Limb (tissue), 2 donors: ENCODE results near the gene NRXN3.

Source experiments
- DNase-seq, 2 donors: peaks; one replicate each; pipeline ENCODE4 v3.0.0-alpha.2; 2016; ENCODE audit errors: extremely low spot score in 2 of 2

The NRXN3 gene

DNA sequence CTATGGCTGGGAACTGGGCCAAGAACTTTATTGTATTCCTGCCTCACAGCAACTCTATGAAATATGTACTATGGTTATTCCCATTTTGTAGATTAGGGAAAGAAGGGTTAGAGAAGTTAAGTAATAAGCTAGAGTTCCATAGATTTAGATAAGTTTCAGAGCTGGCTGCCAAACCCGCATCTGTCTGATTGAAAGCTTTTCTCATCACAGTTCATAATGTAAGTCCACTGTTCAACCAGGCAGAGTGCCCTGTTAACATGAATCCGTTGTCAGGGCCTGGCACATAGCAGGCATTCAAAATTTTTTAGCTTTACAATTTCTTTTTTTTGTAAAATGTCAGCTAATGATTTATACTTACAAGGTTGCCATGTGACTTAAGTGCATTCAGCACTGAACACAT lies 467.3 kb downstream of the NRXN3 start:
- no peak for DNase-seq

DNA sequence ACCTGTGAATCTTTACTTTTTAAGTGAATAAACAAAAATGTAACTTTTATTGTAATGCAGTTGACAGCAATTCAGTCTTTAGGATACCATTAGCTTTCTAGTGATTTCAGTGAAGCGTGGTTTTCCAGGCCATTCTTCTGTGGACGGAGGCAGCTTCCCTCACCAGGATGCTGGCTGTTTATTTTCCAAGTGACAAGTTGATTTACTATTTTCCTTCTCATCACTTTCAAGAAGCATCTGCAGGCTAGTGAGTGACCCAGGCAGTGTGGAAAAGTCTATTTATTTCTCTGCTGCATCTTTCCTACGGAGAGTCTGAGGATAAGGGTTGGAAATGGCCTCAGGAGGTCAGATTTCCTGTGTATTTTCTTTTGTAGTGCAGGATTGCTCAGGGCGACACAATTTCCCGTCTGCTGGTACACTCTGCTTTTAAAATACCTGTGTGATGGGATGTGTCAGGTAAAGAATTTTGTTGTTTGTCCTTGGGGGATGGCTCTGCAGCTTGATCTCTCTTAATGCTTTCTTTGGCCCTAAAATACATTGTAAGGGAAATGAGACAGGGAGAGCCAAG lies 467.8 kb downstream of the NRXN3 start:
- no peak for DNase-seq

DNA sequence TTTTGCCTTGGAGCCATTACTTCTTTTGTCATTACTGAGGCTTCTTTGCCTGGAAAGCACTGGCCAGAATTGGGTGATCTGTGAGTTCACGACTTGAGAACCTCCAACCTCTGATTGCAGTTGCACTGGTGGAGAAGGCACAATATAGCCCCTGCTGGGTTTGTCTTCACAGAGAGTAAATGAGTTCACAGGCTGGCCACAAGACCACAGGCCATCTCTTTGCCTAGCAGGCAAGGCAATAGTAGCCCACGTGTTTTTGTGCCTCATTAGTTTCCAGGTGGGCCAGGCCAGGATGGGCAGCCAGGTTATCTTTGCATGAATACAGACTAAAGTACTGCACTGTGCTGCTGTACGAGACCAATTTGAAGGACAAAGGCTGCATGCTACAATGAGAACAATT lies 468.8 kb downstream of the NRXN3 start:
- DNase-seq = no peak

DNA sequence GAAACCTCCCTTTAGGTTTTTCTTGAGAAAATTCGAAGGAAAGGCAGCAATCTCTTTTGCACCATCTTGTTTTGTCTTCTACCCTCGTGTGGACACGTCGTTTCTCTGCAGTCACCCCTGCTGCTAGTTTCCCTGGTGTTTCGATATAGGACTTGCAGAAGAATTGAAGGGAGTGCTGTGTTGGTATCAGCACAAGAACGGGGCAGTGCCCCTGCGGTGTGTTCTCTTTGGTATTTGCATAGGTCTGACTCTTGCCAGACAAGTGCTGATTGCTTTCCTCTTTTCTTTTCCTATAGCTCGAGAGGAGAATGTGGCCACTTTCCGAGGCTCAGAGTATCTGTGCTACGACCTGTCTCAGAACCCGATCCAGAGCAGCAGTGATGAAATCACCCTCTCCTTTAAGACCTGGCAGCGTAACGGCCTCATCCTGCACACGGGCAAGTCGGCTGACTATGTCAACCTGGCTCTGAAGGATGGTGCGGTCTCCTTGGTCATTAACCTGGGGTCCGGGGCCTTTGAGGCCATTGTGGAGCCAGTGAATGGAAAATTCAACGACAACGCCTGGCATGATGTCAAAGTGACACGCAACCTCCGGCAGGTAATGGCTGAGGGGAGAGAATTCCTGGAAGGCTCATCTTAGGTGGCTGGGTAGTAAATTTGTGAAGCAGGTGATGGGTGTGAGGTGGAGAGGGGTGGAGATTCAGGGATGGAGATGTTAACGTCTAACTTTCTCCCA lies 474.8 kb downstream of the NRXN3 start:
- no peak for DNase-seq

DNA sequence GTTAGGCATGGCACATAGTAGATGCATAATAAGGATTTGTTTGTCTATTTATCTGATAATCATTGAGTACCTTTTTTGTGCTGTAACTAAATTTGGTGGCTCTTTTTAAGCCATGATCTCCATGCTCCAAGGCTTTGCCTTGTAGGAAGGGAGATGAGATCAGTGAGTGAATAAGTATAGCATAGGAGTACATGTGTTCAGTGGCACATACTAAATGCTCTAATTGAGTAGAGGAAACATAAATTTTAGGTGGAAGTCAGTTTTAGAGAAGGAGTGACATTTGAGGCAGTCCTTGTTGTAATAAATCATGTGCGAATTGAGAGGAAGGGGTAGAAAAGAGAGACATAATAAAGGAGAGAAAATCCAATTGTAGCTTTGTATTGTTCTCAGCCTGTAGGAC lies 482.6 kb downstream of the NRXN3 start:
- no peak for DNase-seq

DNA sequence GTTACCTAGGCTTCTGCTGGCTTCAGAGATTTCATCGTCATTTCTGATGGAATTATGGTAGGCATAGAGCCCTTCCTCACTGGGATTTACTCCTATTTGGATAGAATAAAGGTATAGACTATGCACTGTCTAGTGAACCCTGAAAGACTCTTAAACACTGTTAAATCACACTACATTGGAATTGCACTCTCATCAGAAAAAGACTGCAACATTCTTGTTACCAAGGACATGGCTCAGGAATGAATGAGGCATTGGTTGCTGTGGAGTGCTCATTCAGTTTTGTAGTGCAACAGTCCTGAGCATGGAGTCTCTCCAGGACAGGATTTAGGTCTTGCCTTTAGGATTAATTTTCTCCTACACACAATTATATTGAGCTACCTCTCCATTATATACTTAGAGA lies 483.0 kb downstream of the NRXN3 start:
- no peak for DNase-seq

DNA sequence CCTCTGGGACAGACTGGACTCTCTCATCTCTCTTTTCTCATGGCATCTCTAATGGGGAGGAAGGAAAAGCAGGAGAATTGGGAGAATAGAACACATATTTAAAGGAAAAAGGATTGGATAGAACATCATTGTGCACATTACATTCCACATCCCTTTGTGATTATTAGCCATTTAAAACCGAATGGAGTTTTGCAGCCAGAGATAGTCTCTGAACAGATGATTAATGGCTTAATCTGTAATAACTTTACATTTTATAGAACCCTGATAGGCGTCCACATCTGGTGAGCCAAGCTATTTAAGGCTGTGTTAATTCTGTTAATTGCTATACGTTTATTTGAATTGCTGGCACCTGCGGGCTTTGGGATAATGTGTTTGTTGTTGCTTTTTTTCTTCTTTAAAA lies 487.3 kb downstream of the NRXN3 start:
- no peak for DNase-seq

DNA sequence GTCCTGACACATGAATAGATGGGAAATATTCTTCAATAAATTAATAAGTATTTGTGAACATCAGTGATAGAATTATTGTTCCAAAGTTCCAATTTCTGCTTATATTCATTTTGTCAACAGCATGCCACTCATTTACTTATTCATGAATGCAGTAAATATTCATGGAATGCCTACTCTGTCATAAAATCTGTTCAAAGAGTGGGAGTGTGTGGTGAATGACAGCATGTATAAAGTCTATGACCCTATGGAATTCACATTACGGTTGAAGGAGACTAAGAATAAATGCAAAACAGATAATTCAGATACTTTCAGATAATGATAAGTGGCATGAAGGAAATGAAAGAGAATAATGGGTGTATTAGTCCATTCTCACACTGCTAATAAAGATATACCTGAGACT lies 494.7 kb downstream of the NRXN3 start:
- no peak for DNase-seq

DNA sequence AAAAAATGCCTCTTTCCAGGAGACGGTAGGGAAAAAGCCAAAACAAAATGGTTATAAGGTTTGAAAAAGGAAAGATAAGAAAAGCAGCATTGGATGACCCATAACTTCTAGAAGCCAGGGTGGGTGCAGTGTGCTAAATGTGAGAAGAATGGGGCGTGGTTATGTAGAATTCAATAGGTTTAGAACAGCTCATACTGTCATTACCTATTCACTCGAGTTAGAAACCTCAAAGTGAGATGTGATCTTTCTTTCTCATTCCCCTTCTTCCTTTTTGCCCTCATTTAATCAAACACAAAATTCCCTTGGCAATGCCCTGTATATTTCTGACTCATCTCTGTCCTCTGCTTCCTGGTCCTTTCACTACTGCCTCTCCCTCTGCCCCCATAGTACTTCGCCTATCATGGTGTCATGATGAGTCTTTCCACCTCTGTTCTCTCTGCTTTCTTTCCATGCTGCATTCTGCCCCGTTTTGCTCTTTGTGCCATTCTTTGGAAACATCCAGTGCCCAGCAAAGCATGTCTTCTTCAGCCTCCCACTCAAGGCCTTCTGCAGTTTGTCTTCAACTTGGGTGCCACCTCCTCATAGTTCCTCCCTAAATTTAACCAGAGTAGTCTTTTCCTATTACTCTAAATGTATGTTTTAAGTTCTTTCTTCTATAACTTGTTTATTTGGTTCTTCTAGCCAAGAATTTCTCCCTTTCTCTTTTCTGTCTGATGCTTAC lies 496.3 kb downstream of the NRXN3 start:
- DNase-seq = no peak

DNA sequence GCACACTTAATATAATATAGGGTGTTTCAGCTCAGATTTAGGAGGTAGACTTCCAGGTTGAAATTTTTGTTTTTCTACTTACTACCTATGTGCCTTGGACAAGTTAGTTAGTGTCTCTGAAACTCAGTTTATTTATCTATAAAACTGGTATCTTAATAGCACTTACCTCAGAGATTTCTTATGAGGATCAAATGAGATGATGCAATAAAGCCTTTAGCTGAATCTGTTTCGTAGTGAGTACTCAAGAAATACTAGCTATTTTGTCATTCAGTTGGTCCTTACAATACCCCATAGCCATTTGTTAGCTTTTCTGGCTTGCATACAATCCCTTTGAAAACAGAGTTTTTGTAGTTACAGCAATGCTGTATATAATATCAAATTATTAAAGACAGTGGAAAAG lies 497.0 kb downstream of the NRXN3 start:
- no peak for DNase-seq

DNA sequence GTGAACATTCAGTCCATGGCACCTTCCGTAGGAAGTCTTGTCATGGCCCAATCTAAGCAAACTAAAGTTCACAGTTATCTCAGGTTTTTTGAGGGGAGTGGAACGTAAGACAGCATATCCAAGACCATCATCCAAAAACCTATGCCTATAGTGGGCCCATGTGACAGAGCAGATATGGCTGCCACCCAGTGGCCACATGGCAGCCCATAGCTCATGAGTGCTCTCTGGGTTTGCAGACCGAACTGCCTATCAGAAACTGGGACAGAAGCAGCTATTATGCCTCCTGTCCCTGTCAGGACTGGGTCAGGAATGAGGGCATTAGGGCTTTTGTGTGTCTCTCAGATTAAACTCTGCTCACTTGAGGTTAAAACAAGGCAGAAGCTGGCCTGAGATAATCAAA lies 503.7 kb downstream of the NRXN3 start:
- DNase-seq = no peak

DNA sequence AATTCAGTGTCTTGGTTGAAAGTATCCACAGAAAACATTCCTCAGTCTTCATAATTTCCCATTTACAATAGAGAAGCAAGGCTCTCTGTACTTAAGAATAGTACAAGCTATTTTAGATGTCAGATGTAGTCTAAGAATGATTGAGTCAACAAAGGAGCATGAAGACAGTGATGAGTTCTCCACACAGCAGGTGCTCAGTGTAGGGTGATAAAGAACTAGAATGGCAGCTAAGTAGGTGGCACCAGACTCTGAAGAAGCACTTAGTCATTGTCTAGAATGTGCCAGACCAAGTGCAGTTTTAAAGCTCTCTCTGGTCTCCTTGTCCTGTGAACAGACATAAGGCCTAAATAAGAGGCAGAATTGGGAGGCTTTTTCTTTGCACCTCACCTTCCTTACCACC lies 504.6 kb downstream of the NRXN3 start:
- no peak for DNase-seq

DNA sequence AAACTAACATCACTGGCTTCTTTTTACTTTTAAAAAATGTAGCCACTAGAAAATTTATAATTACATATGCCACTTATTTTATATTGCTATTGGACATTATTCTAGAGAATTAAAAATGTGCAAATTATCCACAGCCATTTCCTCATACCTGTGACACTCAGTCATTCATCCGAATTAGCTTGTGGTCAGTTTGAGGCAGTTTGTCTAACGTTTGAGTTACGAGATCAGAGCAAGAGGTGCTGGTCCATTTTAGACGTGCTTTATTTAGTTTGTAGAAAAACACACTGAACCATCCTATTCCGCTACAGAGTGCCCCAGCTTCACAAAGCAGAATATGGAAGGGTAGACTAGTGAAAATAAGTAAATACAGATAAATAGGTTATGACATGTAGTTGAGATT lies 513.0 kb downstream of the NRXN3 start:
- no peak for DNase-seq

DNA sequence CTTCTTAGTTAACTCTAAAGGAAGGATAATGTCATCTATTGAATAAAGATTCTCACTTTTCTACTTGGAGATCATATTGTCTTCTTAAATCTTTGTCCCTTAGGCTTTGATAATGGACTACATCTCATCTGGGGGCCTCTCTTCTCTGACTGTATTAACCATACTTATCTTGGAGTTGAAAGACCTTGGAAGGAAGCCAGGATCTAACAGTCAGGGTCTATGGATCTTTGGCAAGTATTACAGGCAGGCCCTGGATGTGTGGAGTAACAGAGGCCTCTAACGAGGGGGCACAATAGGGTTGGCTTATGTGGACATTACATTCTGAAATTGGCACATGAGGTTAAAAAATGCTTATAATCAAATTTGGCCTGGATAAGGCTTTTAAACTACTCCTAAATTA lies 513.8 kb downstream of the NRXN3 start:
- no peak for DNase-seq

DNA sequence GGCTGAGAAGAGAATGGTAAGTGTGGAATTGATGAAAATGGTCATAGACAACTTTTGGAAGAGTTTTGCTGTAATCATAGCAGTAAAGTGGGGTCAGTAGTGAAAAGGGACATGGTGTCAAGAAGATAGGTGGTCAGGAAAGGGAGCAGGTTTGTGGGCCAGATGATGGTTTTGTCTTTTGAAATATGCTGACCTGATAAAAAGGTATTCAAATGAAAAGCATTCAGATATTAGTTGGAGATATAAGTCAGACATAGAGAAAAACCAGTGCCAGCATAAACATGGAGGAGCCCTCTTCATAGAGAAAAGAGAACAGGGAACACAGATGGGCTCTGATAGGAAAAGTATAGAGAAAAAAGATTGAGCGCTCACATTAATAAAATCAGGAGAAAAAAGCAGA lies 518.3 kb downstream of the NRXN3 start:
- no peak for DNase-seq

DNA sequence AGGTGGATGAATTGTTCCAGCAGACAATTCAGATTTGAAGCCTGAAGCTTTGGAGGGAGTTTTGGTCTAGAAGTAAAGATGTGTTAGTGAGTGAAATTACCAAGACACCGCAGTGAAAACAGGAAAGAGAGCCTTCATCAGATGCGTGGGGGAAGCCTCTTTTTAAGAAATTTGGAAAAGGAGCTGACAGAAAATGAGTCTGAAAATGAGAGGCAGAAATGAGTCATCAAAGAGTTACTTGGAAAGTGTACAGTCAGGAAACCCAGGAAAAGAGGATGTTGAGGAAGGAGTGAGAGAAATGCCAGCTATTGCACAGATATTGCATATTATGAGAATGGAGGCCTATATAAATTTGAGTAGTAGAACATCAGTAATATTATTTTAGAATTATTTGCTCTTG lies 520.7 kb downstream of the NRXN3 start:
- no peak for DNase-seq

DNA sequence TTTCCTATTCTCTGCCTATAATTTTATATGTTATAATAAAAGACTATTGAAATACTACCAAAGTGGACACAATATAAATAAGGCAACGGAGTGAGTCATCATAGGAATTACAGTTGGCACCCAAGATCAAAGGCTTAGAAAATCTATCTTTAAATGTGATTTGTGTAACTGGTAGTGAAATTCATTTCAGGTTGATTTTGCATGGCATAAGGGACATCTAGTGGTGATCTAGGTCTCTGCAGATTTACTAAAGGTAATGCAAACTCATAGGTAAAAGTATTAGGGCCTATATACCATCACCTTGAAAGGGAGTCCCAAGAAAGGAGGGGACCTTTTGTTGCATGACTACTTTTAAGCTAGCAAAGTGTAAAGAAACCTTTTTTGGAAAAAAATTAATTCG lies 527.2 kb downstream of the NRXN3 start:
- DNase-seq = peak in 1 of 2 donors; percentile 8

DNA sequence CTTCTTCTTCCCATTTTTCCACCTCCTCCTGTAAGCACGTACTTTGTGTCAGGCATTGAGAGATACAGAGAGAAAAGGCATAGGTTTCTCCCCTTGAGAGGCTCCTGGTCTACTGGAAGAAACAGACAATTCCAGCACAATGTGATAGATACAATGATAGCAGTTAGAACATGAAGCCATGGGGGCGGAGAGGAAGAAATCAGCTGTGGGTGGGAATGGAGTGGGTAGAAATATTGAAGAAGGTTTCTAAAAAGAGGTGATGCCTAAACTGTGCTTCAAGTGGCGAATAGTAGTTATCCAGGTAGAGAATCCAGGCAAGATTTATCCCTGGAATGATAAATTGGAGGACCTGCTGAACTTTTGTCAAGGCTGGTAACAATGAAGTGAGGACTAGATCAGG lies 528.8 kb downstream of the NRXN3 start:
- no peak for DNase-seq

DNA sequence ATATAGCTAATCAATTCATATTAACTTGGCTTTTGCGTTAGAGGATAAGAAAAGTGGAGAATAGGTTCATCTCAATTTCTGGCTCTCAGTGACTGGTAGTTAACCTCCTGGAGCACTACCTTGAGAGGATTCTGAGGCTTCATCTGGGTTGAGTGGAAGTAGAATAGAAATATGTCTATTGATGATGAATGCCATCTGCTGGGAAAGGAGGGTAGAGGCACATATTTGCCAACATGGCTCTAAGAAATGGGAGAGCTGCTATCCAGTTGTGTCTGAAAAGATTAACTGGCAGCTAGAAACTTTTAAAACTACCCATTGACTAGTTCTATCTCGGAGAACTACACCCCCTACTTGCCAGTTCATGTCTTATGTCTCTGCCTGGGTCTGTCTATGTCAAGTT lies 530.1 kb downstream of the NRXN3 start:
- DNase-seq = no peak

DNA sequence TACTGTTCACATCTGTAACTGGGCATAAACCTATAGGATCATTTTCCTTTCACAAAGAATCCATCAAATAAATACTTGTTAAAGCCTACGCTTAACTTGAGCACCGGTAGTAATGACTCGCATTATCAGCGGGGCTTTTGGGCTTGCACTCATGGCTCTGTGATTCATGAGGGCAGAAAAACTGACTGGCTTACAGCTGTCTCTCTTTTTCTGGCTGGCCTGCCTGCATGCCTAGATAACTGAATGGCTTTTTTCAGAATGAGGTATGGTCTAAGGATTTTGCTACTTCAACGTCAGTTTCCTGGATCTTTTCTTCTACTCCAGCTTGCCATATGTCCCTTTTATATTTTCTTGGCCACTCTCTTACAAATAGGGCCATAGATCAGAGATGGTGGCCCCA lies 531.1 kb downstream of the NRXN3 start:
- no peak for DNase-seq

DNA sequence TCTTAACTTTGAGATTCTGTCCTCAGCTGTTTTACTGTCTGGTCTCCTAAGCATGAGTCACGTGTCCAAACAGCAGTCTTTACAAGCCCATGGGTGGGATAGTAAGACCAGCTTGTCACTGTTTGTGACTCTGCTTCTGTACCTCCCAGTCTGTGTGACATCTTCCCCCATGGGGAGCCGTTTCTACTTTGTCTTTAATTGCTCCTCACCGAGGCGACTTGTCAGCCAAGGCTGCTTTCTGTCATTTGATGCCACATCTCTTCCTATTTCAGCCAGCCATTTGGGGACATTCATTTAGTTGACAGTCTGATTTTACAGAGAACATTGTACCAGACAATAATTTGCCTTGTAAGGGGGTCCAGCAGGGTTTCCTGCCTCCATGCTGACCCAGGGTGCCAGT lies 534.8 kb downstream of the NRXN3 start:
- DNase-seq = no peak

DNA sequence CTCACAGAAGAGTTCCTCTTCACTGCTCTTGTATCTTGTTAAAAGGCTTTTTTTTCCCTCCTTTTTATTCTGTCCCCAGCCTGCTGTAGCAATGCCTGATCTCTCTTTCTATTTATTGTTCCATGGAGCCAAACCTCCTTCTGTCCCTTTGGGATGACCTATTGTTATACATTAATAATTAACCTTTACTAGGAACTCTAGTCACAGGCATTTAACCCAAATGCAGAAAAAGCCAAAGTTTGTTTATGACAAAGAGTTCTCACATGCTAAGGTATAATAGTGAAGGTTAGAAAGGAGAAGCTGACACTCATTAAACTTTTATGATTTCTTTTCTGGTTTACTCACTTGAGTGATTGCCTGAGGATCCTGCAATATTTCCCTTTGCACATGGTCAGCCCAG lies 535.8 kb downstream of the NRXN3 start:
- DNase-seq = no peak
